ENCODE measurements around the gene CCSAP.
"Not testable (repeated sequence)": the region's sequence is repeated elsewhere in the genome, so short reads cannot be mapped to it uniquely, and the experiment has no call there.

The CCSAP gene

DNA sequence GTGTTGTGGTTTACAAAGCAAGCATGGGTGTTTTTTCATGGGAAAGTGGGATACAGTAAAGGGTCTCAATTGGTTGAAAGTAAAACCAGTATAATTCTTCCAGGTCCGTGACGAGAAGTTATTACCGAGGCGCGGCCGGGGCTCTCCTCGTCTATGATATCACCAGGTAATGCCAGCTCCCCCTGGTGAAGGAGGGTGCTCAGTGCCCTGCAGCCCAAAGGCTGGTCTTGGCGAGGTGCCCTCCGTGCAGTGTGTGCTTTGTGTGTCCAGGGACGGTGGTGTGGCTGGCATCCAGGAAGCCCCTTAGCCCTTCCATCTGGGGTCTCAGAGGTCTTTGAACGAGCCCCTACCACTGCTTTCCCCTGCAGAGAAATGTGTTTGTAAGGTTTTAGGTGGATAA, 47.1 kb downstream of the CCSAP start:
- no peak overlapping the region for H3K27ac ChIP-seq
- H3K36me3 ChIP-seq = peaks cover 5 to 52% (median 16%) of the 10 kb centered on the region in 11 experiments; a peak in 14 of 22 replicates
- H4K20me1 ChIP-seq = no peaks in the 10 kb centered on the region; a peak in 1 of 22 replicates
- no peak overlapping the region for H3K4me2 ChIP-seq
- no peaks in the 10 kb centered on the region for H3K4me1 ChIP-seq
- TF ChIP-seq Cebpa-rat (IDR thresholded peaks at IDR 0.05) = no peak
- H3K4me3 ChIP-seq = no peak overlapping the region
- no peaks in the 10 kb centered on the region for H3K27me3 ChIP-seq
- H3K9ac ChIP-seq = no peak overlapping the region
- H3K9me3 ChIP-seq (replicated peaks in 1 of 11) = peaks cover 0 to 4% (median 0%) of the 10 kb centered on the region in 11 experiments; a peak in 1 of 22 replicates

DNA sequence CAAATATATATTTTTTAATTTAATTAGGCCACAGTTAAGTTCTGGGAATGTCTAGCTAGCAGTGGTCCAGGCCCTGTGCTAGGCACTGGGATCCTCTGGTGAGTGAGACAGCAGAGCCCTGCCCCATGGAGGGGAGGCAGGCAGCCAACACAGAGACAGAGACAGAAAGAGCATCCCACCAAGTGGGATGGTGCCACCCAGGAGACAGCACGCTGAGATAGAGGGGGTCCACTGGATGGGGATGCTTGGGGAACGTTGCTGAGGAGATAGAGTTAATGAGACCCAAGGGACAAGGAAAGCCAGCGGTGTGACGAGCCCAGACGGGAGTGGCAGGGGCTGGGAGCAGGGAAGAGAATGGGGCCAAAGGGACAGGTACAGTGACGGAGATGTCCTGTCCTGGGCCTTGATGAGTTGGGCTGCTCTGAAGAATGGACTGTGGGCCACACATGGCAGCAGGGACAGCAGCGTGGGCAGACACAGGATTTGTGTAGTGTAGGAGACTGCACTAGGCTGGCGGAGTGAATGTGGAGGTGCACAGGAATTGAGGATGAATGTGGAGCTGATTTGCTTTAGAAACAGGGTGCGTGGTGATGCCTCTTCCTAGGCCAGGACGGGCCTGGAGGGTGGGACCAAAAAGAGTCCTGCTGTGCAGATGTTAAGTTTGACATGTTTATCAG, 49.2 kb downstream of the CCSAP start:
- no peak overlapping the region for H3K27ac ChIP-seq
- H4K20me1 ChIP-seq = no peaks in the 10 kb centered on the region; a peak in 1 of 22 replicates
- peaks cover 0 to 4% (median 0%) of the 10 kb centered on the region in 11 experiments; a peak in 1 of 22 replicates for H3K9me3 ChIP-seq (replicated peaks in 1 of 11)
- H3K9ac ChIP-seq = no peak overlapping the region
- H3K4me2 ChIP-seq = no peak overlapping the region
- no peaks in the 10 kb centered on the region for H3K4me1 ChIP-seq
- H3K36me3 ChIP-seq = peaks cover 0 to 41% (median 7%) of the 10 kb centered on the region in 11 experiments; a peak in 9 of 22 replicates
- no peak for TF ChIP-seq Cebpa-rat (IDR thresholded peaks at IDR 0.05)
- no peaks in the 10 kb centered on the region for H3K27me3 ChIP-seq
- no peak overlapping the region for H3K4me3 ChIP-seq

GRCh38 chr1:229291686-229292085, 51.2 kb downstream of the CCSAP start:
- not testable (repeated sequence) for H3K4me3 ChIP-seq; H3K27me3 ChIP-seq; H3K9ac ChIP-seq; H3K27ac ChIP-seq; H3K9me3 ChIP-seq (replicated peaks in 1 of 11); H3K4me2 ChIP-seq; H3K4me1 ChIP-seq
- H3K36me3 ChIP-seq = peaks cover 0 to 35% (median 5%) of the 10 kb centered on the region in 11 experiments; a peak in 7 of 22 replicates
- peaks cover 0 to 17% (median 0%) of the 10 kb centered on the region in 11 experiments; a peak in 4 of 22 replicates for H4K20me1 ChIP-seq

GRCh38 chr1:229288516-229288915, 54.3 kb downstream of the CCSAP start:
- H3K9ac ChIP-seq = no peak overlapping the region
- no peaks in the 10 kb centered on the region for H3K27me3 ChIP-seq
- H4K20me1 ChIP-seq = peaks cover 0 to 31% (median 0%) of the 10 kb centered on the region in 11 experiments; a peak in 8 of 22 replicates
- H3K27ac ChIP-seq = no peak overlapping the region
- no peak overlapping the region for H3K4me2 ChIP-seq
- TF ChIP-seq Cebpa-rat (IDR thresholded peaks at IDR 0.05) = no peak
- H3K36me3 ChIP-seq = peaks cover 0 to 27% (median 5%) of the 10 kb centered on the region in 11 experiments; a peak in 7 of 22 replicates
- peaks cover 0 to 23% (median 0%) of the 10 kb centered on the region in 10 experiments; a peak in 6 of 20 replicates for H3K4me1 ChIP-seq
- no peak overlapping the region for H3K4me3 ChIP-seq
- peaks cover 0 to 4% (median 0%) of the 10 kb centered on the region in 11 experiments; a peak in 1 of 22 replicates for H3K9me3 ChIP-seq (replicated peaks in 1 of 11)

GRCh38 chr1:229287267-229287666, 55.6 kb downstream of the CCSAP start:
- Histone ChIP-seq H3K36me3 (peaks cover 0 to 18% (median 5%) of the 10 kb centered on the region in 11 experiments; a peak in 7 of 22 replicates), H3K27ac (peak overlapping the region in 1 of 11 experiments; percentile 23; a peak in 1 of 22 replicates), H4K20me1 (peaks cover 0 to 38% (median 0%) of the 10 kb centered on the region in 11 experiments; a peak in 9 of 22 replicates), H3K4me1 (peaks cover 0 to 23% (median 0%) of the 10 kb centered on the region in 10 experiments; a peak in 6 of 20 replicates), H3K9ac (no peak overlapping the region), H3K9me3 (replicated peaks in 1 of 11) (peaks cover 0 to 5% (median 0%) of the 10 kb centered on the region in 11 experiments; a peak in 2 of 22 replicates), H3K27me3 (no peaks in the 10 kb centered on the region), H3K4me2 (peak overlapping the region in 2 of 11 experiments; percentile 60 to 62; a peak in 2 of 22 replicates), H3K4me3 (no peak overlapping the region)
- TF ChIP-seq Cebpa-rat (IDR thresholded peaks at IDR 0.05) = no peak

GRCh38 chr1:229286099-229286766, 56.6 kb downstream of the CCSAP start:
- H3K4me2 ChIP-seq = peak overlapping the region in 3 of 11 experiments; percentile 5 to 62 (median 60); a peak in 4 of 22 replicates
- peaks cover 0 to 23% (median 0%) of the 10 kb centered on the region in 10 experiments; a peak in 6 of 20 replicates for H3K4me1 ChIP-seq
- no peak overlapping the region for H3K9ac ChIP-seq
- no peak overlapping the region for H3K4me3 ChIP-seq
- no peak for TF ChIP-seq Cebpa-rat (IDR thresholded peaks at IDR 0.05)
- peak overlapping the region in 1 of 11 experiments; percentile 23; a peak in 1 of 22 replicates for H3K27ac ChIP-seq
- peaks cover 0 to 5% (median 0%) of the 10 kb centered on the region in 11 experiments; a peak in 2 of 22 replicates for H3K9me3 ChIP-seq (replicated peaks in 1 of 11)
- H3K36me3 ChIP-seq = peaks cover 0 to 15% (median 3%) of the 10 kb centered on the region in 11 experiments; a peak in 7 of 22 replicates
- peaks cover 0 to 38% (median 0%) of the 10 kb centered on the region in 11 experiments; a peak in 9 of 22 replicates for H4K20me1 ChIP-seq
- H3K27me3 ChIP-seq = no peaks in the 10 kb centered on the region

- peaks cover 0 to 5% (median 0%) of the 10 kb centered on the region in 11 experiments; a peak in 1 of 22 replicates for H3K9me3 ChIP-seq (replicated peaks in 1 of 11)
- H3K27ac ChIP-seq = no peak overlapping the region
- no peaks in the 10 kb centered on the region for H3K27me3 ChIP-seq
- peaks cover 0 to 7% (median 0%) of the 10 kb centered on the region in 11 experiments; a peak in 6 of 22 replicates for H3K36me3 ChIP-seq
- peaks cover 0 to 23% (median 0%) of the 10 kb centered on the region in 10 experiments; a peak in 6 of 20 replicates for H3K4me1 ChIP-seq
- H4K20me1 ChIP-seq = peaks cover 0 to 44% (median 5%) of the 10 kb centered on the region in 11 experiments; a peak in 10 of 22 replicates
- no peak overlapping the region for H3K4me3 ChIP-seq
- H3K9ac ChIP-seq = no peak overlapping the region
- peak overlapping the region in 2 of 11 experiments; percentile 60 to 62; a peak in 3 of 22 replicates for H3K4me2 ChIP-seq
- TF ChIP-seq Cebpa-rat (IDR thresholded peaks at IDR 0.05) = no peak
These were observed 57.4 kb downstream of the CCSAP start for GRCh38 chr1:229285440-229285839.

DNA sequence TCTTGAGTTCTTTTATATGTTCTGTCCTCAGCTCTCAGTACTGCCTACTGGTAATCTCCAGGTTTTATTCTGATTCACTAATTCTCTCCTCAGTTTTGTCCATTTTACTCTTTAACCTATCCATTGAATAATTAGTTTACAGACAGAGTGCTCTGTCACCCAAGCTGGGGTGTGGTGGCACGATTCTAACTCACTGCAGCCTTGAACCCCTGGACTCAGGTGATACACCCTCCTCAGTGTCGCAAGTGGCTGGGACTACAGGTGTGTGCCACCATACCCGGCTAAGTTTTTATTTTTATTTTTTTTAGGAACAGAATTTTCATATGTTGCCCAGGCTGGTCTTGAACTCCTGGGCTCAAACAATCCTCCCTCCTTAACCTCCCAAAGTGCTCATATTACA, 58.0 kb downstream of the CCSAP start:
- Histone ChIP-seq H3K9ac (no peak overlapping the region), H3K36me3 (peaks cover 0 to 5% (median 0%) of the 10 kb centered on the region in 11 experiments; a peak in 5 of 22 replicates), H3K9me3 (replicated peaks in 1 of 11) (peaks cover 0 to 5% (median 0%) of the 10 kb centered on the region in 11 experiments; a peak in 1 of 22 replicates), H3K4me2 (no peak overlapping the region), H3K4me3 (no peak overlapping the region), H3K4me1 (peaks cover 0 to 23% (median 0%) of the 10 kb centered on the region in 10 experiments; a peak in 6 of 20 replicates), H4K20me1 (peaks cover 0 to 49% (median 6%) of the 10 kb centered on the region in 11 experiments; a peak in 11 of 22 replicates), H3K27ac (no peak overlapping the region), H3K27me3 (no peaks in the 10 kb centered on the region)
- no peak for TF ChIP-seq Cebpa-rat (IDR thresholded peaks at IDR 0.05)

Measured in BLaER1 treated with 17β-estradiol and CSF1 and Interleukin-3, amounts not matched to agents 10 nM and 100 nM (cell line).